PC-9 (cell line): ENCODE results near the gene TRAPPC11. TPM values are rescaled to one million over a fixed set of nuclear protein-coding genes. Genes with fewer than 3 reads are reported as not detected.

Experiments
- BruUV-seq: library from RNA; stranded (reverse); fragments of 400-500 nt; replicated peaks from 2 replicates; lab custom pipeline; 2021; lab: Mats Ljungman, UMichigan
- CTCF ChIA-PET: fragments of 300-600 bp; sonication (Branson Sonifier 250); formaldehyde crosslinking; loops from one replicate; lab custom pipeline; 2022; ENCODE audit warnings: antibody characterized with exemption; lab: Charles Lee
- POLR2A ChIA-PET: fragments of 300-600 bp; sonication (Branson Sonifier 250); formaldehyde crosslinking; loops from one replicate; lab custom pipeline; 2022; ENCODE audit warnings: antibody characterized with exemption; ENCODE audit not compliant: unreplicated experiment; lab: Charles Lee
- DNase-seq, 2 experiments: peaks; one replicate each; pipeline versions ENCODE4 v3.0.0 to v3.0.0-alpha.2; 2015 to 2022; ENCODE audit warnings: mixed read lengths in 1 of 2
- H2AFZ ChIP-seq: fragments of 200-600 bp; sonication (generic); 2 replicates; pipeline ENCODE4 v1.8.1; 2017; ENCODE audit warnings: antibody characterized with exemption
- H3F3A ChIP-seq: fragments of 200-600 bp; sonication (generic); 2 replicates; pipeline ENCODE4 v1.8.1; 2017; ENCODE audit warnings: antibody characterized with exemption, mild to moderate bottlenecking, low read depth; ENCODE audit not compliant: insufficient read depth
- H3K27ac ChIP-seq: fragments of 200-600 bp; sonication (generic); 2 replicates; pipeline ENCODE4 v1.6.1; 2016; ENCODE audit warnings: mixed run types
- H3K27me3 ChIP-seq: fragments of 200-600 bp; sonication (generic); 2 replicates; pipeline ENCODE4 v1.6.1; 2016; ENCODE audit warnings: low read depth, mixed run types; ENCODE audit not compliant: insufficient read depth
- H3K36me3 ChIP-seq: fragments of 200-600 bp; sonication (generic); 2 replicates; pipeline ENCODE4 v1.6.1; 2016; ENCODE audit warnings: low read depth, mixed run types
- H3K4me1 ChIP-seq: fragments of 200-600 bp; sonication (generic); replicated peaks from 2 replicates; pipeline ENCODE4 v1.6.1; 2016; ENCODE audit warnings: mixed run types; ENCODE audit not compliant: insufficient read depth
- H3K4me2 ChIP-seq: fragments of 200-600 bp; sonication (generic); 2 replicates; pipeline ENCODE4 v1.6.1; 2017; ENCODE audit warnings: mixed run types
- H3K4me3 ChIP-seq: fragments of 200-600 bp; sonication (generic); 2 replicates; pipeline ENCODE4 v1.6.1; 2016; ENCODE audit warnings: mixed run types
- H3K79me2 ChIP-seq: fragments of 200-600 bp; sonication (generic); 2 replicates; pipeline ENCODE4 v1.6.1; 2017; ENCODE audit warnings: low read depth, mixed run types
- H3K9me2 ChIP-seq: fragments of 200-600 bp; sonication (generic); 2 replicates; pipeline ENCODE4 v1.8.1; 2017; ENCODE audit warnings: mild to moderate bottlenecking; ENCODE audit not compliant: insufficient read depth
- H3K9me3 ChIP-seq: fragments of 200-600 bp; sonication (generic); 2 replicates; pipeline ENCODE4 v1.8.1; 2016; ENCODE audit warnings: low read depth; ENCODE audit not compliant: insufficient read depth
- H4K20me1 ChIP-seq: fragments of 200-600 bp; sonication (generic); 2 replicates; pipeline ENCODE4 v1.8.1; 2017; ENCODE audit not compliant: insufficient read depth
- EZH2 ChIP-seq: fragments of 200-600 bp; sonication (generic); IDR thresholded peaks from 2 replicates; pipeline ENCODE4 v1.8.0; 2017; ENCODE audit warnings: antibody characterized with exemption, low read depth
- intact Hi-C: fragments of 100-400 bp; cut with micrococcal nuclease; formaldehyde crosslinking; loops from one replicate; pipeline ENCODE4 v1.10.0; 2022; ENCODE audit not compliant: unreplicated experiment
- total RNA-seq: library from RNA; stranded (reverse); gene quantifications from 2 replicates; pipeline ENCODE4 v1.2.3, GENCODE V29; 2021
- TF ChIP-seq, protein P1 (sequence below): fragments of 200-600 bp; sonication (generic); conservative IDR thresholded peaks from 2 replicates; pipeline ENCODE4 v1.6.1; 2017; ENCODE audit warnings: mixed run types, antibody characterized with exemption, mild to moderate bottlenecking, moderate library complexity

TRAPPC11 gene
- total RNA-seq, 1 experiment from 2014 or later, result 29.0 TPM

DNA sequence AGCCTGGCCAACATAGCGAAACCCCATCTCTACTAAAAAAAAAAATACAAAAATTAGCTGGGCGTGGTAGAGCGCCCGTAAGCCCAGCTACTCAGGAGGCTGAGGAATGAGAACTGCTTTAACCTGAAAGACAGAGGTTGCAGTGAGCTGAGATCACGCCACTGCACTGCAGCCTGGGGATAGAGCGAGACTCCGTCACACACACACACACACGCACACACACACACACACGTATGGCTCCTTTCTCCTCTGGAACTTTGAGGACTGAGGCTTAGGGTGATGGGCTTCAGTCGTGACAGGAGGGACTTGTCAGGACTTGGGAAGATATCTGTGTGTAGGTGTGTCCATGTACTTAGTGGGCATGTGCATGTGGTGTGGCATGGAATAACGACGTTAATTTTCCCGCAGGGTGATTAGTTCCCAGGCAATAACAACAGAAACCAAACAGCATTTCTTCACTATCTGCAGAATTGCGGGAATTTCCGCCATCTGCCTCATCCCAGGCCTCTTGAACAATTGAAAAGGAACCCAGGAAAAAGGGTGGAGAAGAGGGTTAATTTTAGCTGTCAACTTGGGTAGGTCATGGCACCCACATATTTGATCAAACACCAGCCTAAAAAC is 47.8 kb upstream of the TRAPPC11 start:
- Histone ChIP-seq H3K9me2 (no peaks in the 10 kb centered on the region), H3K36me3 (no peaks in the 10 kb centered on the region), H3K79me2 (no peaks in the 10 kb centered on the region), H3K4me3 (no peak overlapping the region), H3K4me2 (no peak overlapping the region), H2AFZ (no peak overlapping the region), H4K20me1 (no peaks in the 10 kb centered on the region), H3F3A (no peaks in the 10 kb centered on the region), H3K27ac (no peak overlapping the region), H3K27me3 (no peaks in the 10 kb centered on the region), H3K4me1 (no peaks in the 10 kb centered on the region), H3K9me3 (no peaks in the 10 kb centered on the region)
- TF ChIP-seq EZH2, result no peak
- TF ChIP-seq, protein P1, sequence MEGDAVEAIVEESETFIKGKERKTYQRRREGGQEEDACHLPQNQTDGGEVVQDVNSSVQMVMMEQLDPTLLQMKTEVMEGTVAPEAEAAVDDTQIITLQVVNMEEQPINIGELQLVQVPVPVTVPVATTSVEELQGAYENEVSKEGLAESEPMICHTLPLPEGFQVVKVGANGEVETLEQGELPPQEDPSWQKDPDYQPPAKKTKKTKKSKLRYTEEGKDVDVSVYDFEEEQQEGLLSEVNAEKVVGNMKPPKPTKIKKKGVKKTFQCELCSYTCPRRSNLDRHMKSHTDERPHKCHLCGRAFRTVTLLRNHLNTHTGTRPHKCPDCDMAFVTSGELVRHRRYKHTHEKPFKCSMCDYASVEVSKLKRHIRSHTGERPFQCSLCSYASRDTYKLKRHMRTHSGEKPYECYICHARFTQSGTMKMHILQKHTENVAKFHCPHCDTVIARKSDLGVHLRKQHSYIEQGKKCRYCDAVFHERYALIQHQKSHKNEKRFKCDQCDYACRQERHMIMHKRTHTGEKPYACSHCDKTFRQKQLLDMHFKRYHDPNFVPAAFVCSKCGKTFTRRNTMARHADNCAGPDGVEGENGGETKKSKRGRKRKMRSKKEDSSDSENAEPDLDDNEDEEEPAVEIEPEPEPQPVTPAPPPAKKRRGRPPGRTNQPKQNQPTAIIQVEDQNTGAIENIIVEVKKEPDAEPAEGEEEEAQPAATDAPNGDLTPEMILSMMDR, result no peak
- intact Hi-C loops, result no loop called here
- CTCF ChIA-PET, result no interaction called here
- POLR2A ChIA-PET, result no interaction called here
- no TSS peak for BruUV-seq
- no peak for DNase-seq

DNA sequence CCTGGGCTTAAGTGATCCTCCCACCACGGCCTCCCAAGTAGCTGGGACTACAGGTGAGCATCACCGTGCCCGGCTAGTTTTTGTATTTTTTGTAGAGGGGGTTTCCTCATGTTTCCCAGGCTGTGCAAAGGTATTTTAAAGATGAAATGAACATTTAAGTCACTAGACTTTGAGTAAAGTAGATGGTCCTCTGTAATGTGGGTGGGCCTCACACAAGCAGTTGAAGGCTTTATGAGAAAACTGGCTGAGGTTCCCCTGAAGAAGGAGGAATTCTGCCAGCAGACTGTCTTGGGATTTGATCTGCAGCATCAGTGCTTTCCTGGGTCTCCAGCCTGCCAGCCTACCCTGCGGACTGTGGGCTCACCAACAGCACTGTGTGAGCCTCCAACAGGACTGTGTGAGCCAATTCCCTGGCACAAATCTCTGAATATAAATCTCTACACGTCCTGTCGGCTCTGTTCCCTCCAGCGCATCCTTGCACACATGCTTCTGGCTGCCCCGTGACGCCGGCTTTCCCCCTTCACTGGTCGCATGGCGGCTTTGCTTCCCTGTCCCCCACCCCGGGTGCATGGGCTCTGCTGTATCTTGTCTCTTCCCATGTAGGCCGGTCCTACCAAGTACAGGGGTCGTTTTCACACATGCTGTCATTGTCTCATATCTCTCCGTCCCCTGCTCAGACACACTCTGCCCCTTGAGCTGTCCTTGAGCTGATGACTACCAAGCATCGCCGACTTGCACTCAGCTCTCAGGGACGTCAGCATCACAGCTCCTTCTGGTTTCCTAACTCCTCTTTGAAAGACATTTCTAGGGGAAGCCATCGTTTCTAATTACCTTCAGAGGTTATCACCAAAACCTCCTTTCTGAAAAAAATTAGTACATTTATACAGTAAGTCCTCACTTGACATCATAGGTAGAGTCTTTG is 46.5 kb upstream of the TRAPPC11 start:
- Histone ChIP-seq H3K27ac (no peak overlapping the region), H3F3A (no peaks in the 10 kb centered on the region), H3K36me3 (no peaks in the 10 kb centered on the region), H3K27me3 (no peaks in the 10 kb centered on the region), H3K9me3 (no peaks in the 10 kb centered on the region), H3K4me2 (no peak overlapping the region), H2AFZ (no peak overlapping the region), H4K20me1 (no peaks in the 10 kb centered on the region), H3K9me2 (no peaks in the 10 kb centered on the region), H3K4me3 (no peak overlapping the region), H3K79me2 (no peaks in the 10 kb centered on the region), H3K4me1 (no peaks in the 10 kb centered on the region)
- TF ChIP-seq EZH2, result no peak
- TF ChIP-seq, protein P1, result no peak
- ChIA-PET CTCF (interaction anchor here (0.6 kb wide), 1 partner anchor 148 kb away, joined by 4 read pairs; no protein-coding TSS in a partner anchor), POLR2A (interaction anchor here (0.7 kb wide), 1 partner anchor 15 kb away, joined by 4 read pairs; no protein-coding TSS in a partner anchor)
- BruUV-seq, result no TSS peak
- intact Hi-C loops, result no loop called here
- DNase-seq, result no peak

DNA sequence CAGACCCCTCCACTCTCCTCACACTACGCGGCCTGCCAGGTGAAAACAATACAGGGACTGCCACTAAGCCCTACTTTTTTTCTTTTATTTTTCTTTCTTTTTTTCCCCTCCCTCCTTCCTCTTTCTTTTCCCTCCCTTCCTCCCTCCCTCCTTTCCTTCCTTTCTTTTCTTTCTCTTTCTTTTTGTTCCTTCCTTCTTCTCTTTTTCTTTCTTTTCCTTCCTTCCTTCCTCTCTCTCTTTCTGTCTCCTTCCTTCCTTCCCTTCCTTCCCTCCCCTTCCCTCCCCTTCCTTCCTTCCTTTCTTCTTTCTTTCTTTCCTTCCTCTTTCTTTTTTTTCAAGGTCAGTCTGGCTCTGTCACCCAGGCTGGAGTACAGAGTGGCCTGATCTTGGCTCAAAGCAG is 42.0 kb upstream of the TRAPPC11 start:
- H3K9me2 ChIP-seq, result no peaks in the 10 kb centered on the region
- no peaks in the 10 kb centered on the region for H3K9me3 ChIP-seq
- no peaks in the 10 kb centered on the region for H3F3A ChIP-seq
- H4K20me1 ChIP-seq, result no peaks in the 10 kb centered on the region
- intact Hi-C loops, result no loop called here
- H3K79me2 ChIP-seq, result no peaks in the 10 kb centered on the region
- POLR2A ChIA-PET, result no interaction called here
- no peak overlapping the region for H3K27ac ChIP-seq
- H3K4me2 ChIP-seq, result no peak overlapping the region
- no TSS peak for BruUV-seq
- TF ChIP-seq EZH2, result no peak
- TF ChIP-seq, protein P1, result no peak
- no peaks in the 10 kb centered on the region for H3K4me1 ChIP-seq
- H3K4me3 ChIP-seq, result no peak overlapping the region
- CTCF ChIA-PET, result no interaction called here
- DNase-seq, result no peak
- H3K27me3 ChIP-seq, result no peaks in the 10 kb centered on the region
- no peak overlapping the region for H2AFZ ChIP-seq
- no peaks in the 10 kb centered on the region for H3K36me3 ChIP-seq
